Thoracic aorta (tissue), 2 donors: ENCODE measurements around the gene PDE4C. TPM values are rescaled to one million over a fixed set of nuclear protein-coding genes. Genes with fewer than 3 reads are reported as not detected.

Source experiments
- ATAC-seq: fragments of 150-250 bp; one replicate; pipeline ENCODE4 v1.8.0; 2017; ENCODE audit warnings: low read depth; ENCODE audit not compliant: insufficient number of reproducible peaks, low FRiP score
- DNase-seq: peaks from one replicate; pipeline ENCODE4 v3.0.0-alpha.2; 2020; ENCODE audit warnings: low spot score
- H3K27ac ChIP-seq, 2 donors: fragments of 200-600 bp; sonication (generic); 1 replicate in 1 of 2; 2 replicates in 1 of 2; pipeline ENCODE4 v1.5.1; 2016; ENCODE audit warnings: mild to moderate bottlenecking in 2 of 2, moderate library complexity in 2 of 2
- H3K27me3 ChIP-seq: fragments of 200-600 bp; sonication (generic); replicated peaks from 2 replicates; pipeline ENCODE4 v1.6.0; 2016; ENCODE audit warnings: mild to moderate bottlenecking; ENCODE audit not compliant: insufficient read depth
- H3K36me3 ChIP-seq: fragments of 200-600 bp; sonication (generic); one replicate; pipeline ENCODE4 v1.5.1; 2016
- H3K4me1 ChIP-seq, 2 donors: fragments of 200-600 bp; sonication (generic); 1 replicate in 1 of 2; 2 replicates in 1 of 2; pipeline versions ENCODE4 v1.5.1 to v1.6.0; 2016; ENCODE audit warnings: low read depth in 2 of 2, mild to moderate bottlenecking in 1 of 2; ENCODE audit not compliant: control insufficient read depth in 1 of 2
- H3K4me3 ChIP-seq: fragments of 200-600 bp; sonication (generic); 2 replicates; pipeline ENCODE4 v1.5.1; 2016; ENCODE audit warnings: mild to moderate bottlenecking
- H3K9me3 ChIP-seq: fragments of 200-600 bp; sonication (generic); 2 replicates; pipeline ENCODE4 v1.5.1; 2016
- CTCF ChIP-seq: fragments of 200-600 bp; sonication (generic); IDR thresholded peaks from one replicate; pipeline ENCODE4 v1.5.1; 2019; ENCODE audit warnings: antibody characterized with exemption
- total RNA-seq, 2 donors: library from RNA; depleted of rRNA; stranded (reverse); fragments of >200 nt; gene quantifications; one replicate each; pipeline versions ENCODE4 v1.1.0 to v1.2.3, GENCODE V29; 2016

The PDE4C gene
- total RNA-seq, 2 donors from 2014 or later, result 0.41 to 0.42 TPM

GRCh38 chr19:18194181-18194530, 32.1 kb downstream of the PDE4C start:
- Histone ChIP-seq H3K27ac (no peak overlapping the region), H3K9me3 (no peaks in the 10 kb centered on the region), H3K27me3 (no peaks in the 10 kb centered on the region), H3K4me3 (peak overlapping the region; percentile 93), H3K4me1 (peaks cover 8 to 13% of the 10 kb centered on the region in 2 donors), H3K36me3 (no peaks in the 10 kb centered on the region)
- no peak for DNase-seq
- TF ChIP-seq CTCF, result no peak
- no peak for ATAC-seq

DNA sequence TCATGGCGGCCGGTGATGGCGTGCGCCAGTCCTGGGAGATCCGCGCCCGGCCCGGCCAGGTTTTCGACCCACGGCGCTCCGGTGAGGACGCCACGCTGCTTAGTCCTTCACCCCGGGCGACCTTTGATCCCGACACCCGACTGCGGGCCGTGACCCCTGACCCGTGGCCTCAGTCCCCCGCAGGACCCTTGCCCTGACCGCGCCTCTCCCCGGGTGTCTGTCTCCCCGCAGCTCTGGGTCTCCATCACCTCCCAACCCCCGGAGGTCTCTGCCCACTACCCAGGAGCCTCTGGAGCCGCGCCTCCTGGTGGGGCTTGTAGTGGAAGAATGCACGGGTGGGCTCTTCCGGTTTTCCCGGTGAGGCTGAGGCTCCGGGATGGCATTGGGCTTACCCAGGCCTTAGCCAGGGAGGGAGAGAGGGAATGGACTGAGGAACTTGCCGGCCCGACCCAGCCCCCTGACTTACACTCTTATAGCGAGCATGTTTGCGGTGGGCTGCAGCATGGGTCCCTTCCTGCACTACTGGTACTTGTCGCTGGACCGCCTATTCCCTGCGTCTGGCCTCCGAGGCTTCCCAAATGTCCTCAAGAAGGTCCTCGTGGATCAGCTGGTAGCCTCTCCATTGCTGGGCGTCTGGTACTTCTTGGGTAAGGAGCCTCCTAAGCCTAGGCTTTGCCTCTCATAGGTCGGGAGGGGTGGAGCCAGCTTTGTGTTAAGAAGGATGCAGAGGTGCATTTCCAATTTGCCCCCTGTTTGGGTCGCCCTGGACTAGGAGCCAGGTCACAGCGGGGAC, 32.7 kb downstream of the PDE4C start:
- no peaks in the 10 kb centered on the region for H3K36me3 ChIP-seq
- no peak for TF ChIP-seq CTCF
- DNase-seq, result no peak
- H3K27ac ChIP-seq, result peak overlapping the region; percentile 80 to 84
- no peak for ATAC-seq
- peak overlapping the region; percentile 93 for H3K4me3 ChIP-seq
- no peaks in the 10 kb centered on the region for H3K9me3 ChIP-seq
- no peaks in the 10 kb centered on the region for H3K27me3 ChIP-seq
- H3K4me1 ChIP-seq, result peaks cover 8 to 13% of the 10 kb centered on the region in 2 donors

DNA sequence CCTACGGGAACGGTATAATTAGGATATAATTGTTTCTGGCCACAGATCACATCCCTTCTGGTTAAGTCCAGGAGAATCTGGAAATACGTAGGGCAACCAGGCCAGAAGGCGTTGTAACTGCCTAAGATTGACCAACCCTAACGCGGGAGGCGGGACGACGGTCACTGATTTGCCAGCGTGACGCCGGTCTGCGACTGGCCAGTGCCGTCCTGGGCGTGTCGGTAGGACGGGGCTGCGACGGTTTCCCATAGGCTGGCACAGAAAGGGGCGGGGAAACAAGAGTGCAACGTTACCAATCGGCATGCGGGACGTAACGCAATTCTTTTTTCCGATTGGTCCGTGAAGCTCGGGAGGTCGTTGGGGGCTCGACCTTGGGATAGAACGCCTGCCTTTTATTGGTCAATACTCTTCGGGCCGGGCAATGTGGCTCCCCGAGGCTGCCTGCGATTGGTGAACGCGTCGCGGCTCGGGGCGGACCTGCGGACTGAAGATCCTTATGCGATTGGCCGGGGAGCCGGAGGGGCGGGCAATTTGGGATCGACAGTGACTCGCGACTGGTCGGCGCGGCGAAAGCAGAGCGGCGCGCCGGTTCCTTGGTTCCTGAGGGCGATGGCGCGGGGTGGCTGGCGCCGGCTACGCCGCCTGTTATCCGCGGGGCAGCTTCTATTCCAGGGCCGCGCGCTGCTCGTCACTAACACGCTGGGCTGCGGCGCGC, 33.4 kb downstream of the PDE4C start, which contains the start of gene MPV17L2:
Gene MPV17L2 (plus strand): TSS at position 546 of the 715 bp plus-strand sequence. CDS start 64 bp downstream, at position 610.
- DNase-seq, result peak; percentile 99
- ATAC-seq, result peak; percentile 97
- TF ChIP-seq CTCF, result no peak

DNA sequence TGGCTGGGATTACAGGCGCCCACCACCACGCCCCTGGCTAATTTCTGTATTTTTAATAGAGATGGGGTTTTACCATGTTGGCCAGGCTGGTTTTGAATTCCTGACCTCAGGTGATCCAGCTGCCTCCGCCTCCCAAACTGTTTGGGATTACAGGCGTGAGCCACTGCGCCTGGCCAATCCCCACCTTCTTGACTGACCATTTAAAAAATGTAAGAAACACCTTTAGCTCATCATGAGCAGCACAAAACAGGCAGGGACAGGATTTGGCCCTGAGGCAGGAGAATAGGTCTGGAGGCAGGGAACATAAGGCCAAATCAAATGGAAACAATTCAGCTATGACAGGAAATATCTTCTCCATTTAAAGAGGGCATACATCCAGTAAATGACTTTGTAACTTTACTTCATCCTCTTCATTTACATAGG, 34.6 kb downstream of the PDE4C start:
- H3K4me1 ChIP-seq, result peaks cover 8 to 13% of the 10 kb centered on the region in 2 donors
- H3K36me3 ChIP-seq, result no peaks in the 10 kb centered on the region
- H3K27me3 ChIP-seq, result no peaks in the 10 kb centered on the region
- peak overlapping the region; percentile 92 to 95 for H3K27ac ChIP-seq
- H3K9me3 ChIP-seq, result no peaks in the 10 kb centered on the region
- peak overlapping the region; percentile 81 for H3K4me3 ChIP-seq
- ATAC-seq (no peak), DNase-seq (no peak)
- no peak for TF ChIP-seq CTCF

More for the DNA sequence above, 33.4 kb downstream of the PDE4C start, which contains the start of gene MPV17L2:
- H3K36me3 ChIP-seq, result no peaks in the 10 kb centered on the region
- H3K27ac ChIP-seq, result peak within 1 kb of the TSS; percentile 92 to 95
- no peaks in the 10 kb centered on the region for H3K27me3 ChIP-seq
- no peaks in the 10 kb centered on the region for H3K9me3 ChIP-seq
- H3K4me3 ChIP-seq, result peak within 1 kb of the TSS; percentile 93
- peaks cover 8 to 13% of the 10 kb centered on the region in 2 donors for H3K4me1 ChIP-seq

- ATAC-seq, result no peak
- no peak for DNase-seq
- Histone ChIP-seq H3K9me3 (no peaks in the 10 kb centered on the region), H3K36me3 (no peaks in the 10 kb centered on the region), H3K4me1 (peaks cover 8 to 13% of the 10 kb centered on the region in 2 donors), H3K27me3 (no peaks in the 10 kb centered on the region), H3K27ac (no peak overlapping the region), H3K4me3 (no peak overlapping the region)
- no peak for TF ChIP-seq CTCF
Measured at GRCh38 chr19:18190278-18190677, 36.0 kb downstream of the PDE4C start.
